ENCODE measurements around the gene RPTN. TPM values are rescaled to one million over a fixed set of nuclear protein-coding genes. Genes with fewer than 3 reads are reported as not detected.
"Not testable (repeated sequence)": the region's sequence is repeated elsewhere in the genome, so short reads cannot be mapped to it uniquely, and the experiment has no call there.

RPTN gene
- total RNA-seq, 2 experiments from 2014 or later: not detected

GRCh38 chr1:152160576-152160975, 1.5 kb upstream of the RPTN start:
- no peak for DNase-seq
- no peak overlapping the region for H3K4me3 Mint-ChIP-seq
- ChIA-PET POLR2A (no interaction called here), CTCF (interaction anchor here (1.2 kb wide), 3 partner anchors 22 to 108 kb away, joined by 3 to 6 read pairs (median 4); no protein-coding TSS in a partner anchor)
- H3K27me3 Mint-ChIP-seq: peaks cover 2% of the 10 kb centered on the region
- H3K4me1 Mint-ChIP-seq (ENCODE audit: low read depth): peaks cover 2% of the 10 kb centered on the region
- no peaks in the 10 kb centered on the region for H3K36me3 Mint-ChIP-seq
- intact Hi-C loops (cut with micrococcal nuclease): no loop called here
- H3K27ac Mint-ChIP-seq: no peak overlapping the region
- H3K9me3 Mint-ChIP-seq: no peaks in the 10 kb centered on the region

DNA sequence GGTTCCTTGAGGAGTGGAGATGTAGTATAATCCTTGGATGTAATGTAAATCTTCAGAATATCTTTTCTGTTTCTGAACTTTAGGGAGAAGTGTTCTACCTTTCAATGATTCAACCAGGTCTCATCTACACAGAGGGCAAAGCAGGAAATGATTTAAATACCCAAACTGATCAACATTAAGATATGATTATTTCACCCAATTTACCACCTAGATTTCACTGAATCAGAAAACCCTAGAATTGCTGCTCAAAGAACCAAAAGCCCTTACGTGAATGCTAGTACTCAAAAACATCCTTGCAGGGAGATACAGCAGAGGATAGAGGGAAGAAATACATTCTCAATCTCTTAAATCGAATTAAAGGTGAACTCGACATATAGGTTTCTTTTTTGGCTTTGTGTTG, 5.0 kb downstream of the RPTN start:
- intact Hi-C loops (cut with micrococcal nuclease): no loop called here
- ChIA-PET POLR2A (no interaction called here), CTCF (interaction anchor here (0.6 kb wide), 1 partner anchor 30 kb away, joined by 3 read pairs; no protein-coding TSS in a partner anchor)
- no peaks in the 10 kb centered on the region for H3K36me3 Mint-ChIP-seq
- no peak overlapping the region for H3K27ac Mint-ChIP-seq
- peaks cover 1% of the 10 kb centered on the region for H3K27me3 Mint-ChIP-seq
- H3K4me1 Mint-ChIP-seq (ENCODE audit: low read depth): peaks cover 8% of the 10 kb centered on the region
- no peak for DNase-seq
- peaks cover 5% of the 10 kb centered on the region for H3K9me3 Mint-ChIP-seq
- H3K4me3 Mint-ChIP-seq: no peak overlapping the region

- no peak for DNase-seq
- CTCF ChIA-PET: interaction anchor here (0.7 to 1.1 kb wide), 4 partner anchors 35 to 308 kb away, joined by 3 read pairs; no protein-coding TSS in a partner anchor
Observed at GRCh38 chr1:152151646-152152045, 7.4 kb downstream of the RPTN start.

GRCh38 chr1:152148981-152149380, 10.0 kb downstream of the RPTN start:
- ChIA-PET POLR2A (no interaction called here), CTCF (interaction anchor here (0.9 to 2.0 kb wide), 5 partner anchors 24 to 309 kb away, joined by 3 to 6 read pairs (median 5); no protein-coding TSS in a partner anchor)
- Mint-ChIP-seq H3K4me3 (no peak overlapping the region), H3K9me3 (peaks cover 29% of the 10 kb centered on the region), H3K4me1 (ENCODE audit: low read depth) (peaks cover 2% of the 10 kb centered on the region), H3K27ac (no peak overlapping the region), H3K36me3 (peaks cover 6% of the 10 kb centered on the region), H3K27me3 (peaks cover 12% of the 10 kb centered on the region)
- no peak for DNase-seq
- intact Hi-C loops (cut with micrococcal nuclease): no loop called here

More at GRCh38 chr1:152151646-152152045, 7.4 kb downstream of the RPTN start:
- Mint-ChIP-seq H3K9me3 (peaks cover 22% of the 10 kb centered on the region), H3K36me3 (peaks cover 4% of the 10 kb centered on the region), H3K4me3 (no peak overlapping the region), H3K27ac (no peak overlapping the region), H3K4me1 (ENCODE audit: low read depth) (peaks cover 8% of the 10 kb centered on the region), H3K27me3 (peaks cover 3% of the 10 kb centered on the region)
- intact Hi-C loops (cut with micrococcal nuclease): no loop called here
- POLR2A ChIA-PET: interaction anchor here (0.6 kb wide), 1 partner anchor 19 kb away, joined by 3 read pairs; no protein-coding TSS in a partner anchor

DNA sequence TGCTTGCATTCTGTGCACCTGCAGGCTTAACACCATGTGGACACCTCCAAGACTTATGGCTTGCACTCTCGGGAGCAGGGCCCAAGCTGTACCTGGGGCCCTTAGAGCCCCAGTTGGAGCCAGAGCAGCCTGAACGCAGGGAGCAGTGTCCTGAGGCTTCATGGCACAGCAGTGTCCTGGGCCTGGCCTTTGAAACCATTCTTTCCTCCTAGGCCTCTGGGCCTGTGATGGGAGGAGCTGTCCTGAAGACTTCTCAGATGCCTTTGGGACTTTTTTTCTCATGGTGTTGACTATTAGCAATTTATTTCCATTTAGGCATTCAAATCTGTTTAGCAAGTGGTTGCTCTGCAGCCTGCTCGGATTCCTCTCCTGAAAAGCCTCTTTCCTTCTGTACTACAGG, 11.0 kb downstream of the RPTN start:
- DNase-seq: no peak
- ChIA-PET CTCF (interaction anchor here (1.7 kb wide), 1 partner anchor 25 kb away, joined by 6 read pairs; no protein-coding TSS in a partner anchor), POLR2A (no interaction called here)
- Mint-ChIP-seq H3K36me3 (peaks cover 6% of the 10 kb centered on the region), H3K4me1 (ENCODE audit: low read depth) (peaks cover 5% of the 10 kb centered on the region), H3K9me3 (peaks cover 29% of the 10 kb centered on the region), H3K27me3 (peaks cover 13% of the 10 kb centered on the region), H3K27ac (no peak overlapping the region), H3K4me3 (no peak overlapping the region)
- intact Hi-C loops (cut with micrococcal nuclease): no loop called here

GRCh38 chr1:152145769-152146168, 13.3 kb downstream of the RPTN start:
- H3K9me3 Mint-ChIP-seq: peaks cover 29% of the 10 kb centered on the region
- H3K27ac Mint-ChIP-seq: no peak overlapping the region
- H3K4me3 Mint-ChIP-seq: no peak overlapping the region
- H3K4me1 Mint-ChIP-seq (ENCODE audit: low read depth): peaks cover 5% of the 10 kb centered on the region
- peaks cover 6% of the 10 kb centered on the region for H3K36me3 Mint-ChIP-seq
- ChIA-PET POLR2A (no interaction called here), CTCF (no interaction called here)
- no peak for DNase-seq
- peaks cover 25% of the 10 kb centered on the region for H3K27me3 Mint-ChIP-seq
- intact Hi-C loops (cut with micrococcal nuclease): no loop called here

DNA sequence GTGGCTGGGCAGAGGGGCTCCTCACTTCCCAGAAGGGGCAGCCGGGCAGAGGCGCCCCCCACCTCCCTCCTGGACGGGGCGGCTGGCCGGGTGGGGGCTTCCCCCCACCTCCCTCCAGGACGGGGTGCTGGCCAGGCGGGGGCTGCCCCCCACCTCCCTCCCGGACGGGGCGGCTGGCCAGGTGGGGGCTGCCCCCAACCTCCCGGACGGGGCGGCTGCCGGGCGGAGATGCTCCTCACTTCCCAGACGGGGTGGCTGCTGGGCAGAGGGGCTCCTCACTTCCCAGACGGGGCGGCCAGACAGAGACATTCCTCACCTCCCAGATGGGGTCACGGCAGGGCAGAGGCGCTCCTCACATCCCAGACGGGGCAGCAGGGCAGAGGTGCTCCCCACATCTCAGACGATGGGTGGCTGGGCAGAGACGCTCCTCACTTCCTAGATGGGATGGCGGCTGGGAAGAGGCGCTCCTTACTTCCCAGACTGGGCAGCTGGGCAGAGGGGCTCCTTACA, 14.3 kb downstream of the RPTN start:
- DNase-seq; H3K4me1 Mint-ChIP-seq (ENCODE audit: low read depth); CTCF ChIA-PET; POLR2A ChIA-PET; intact Hi-C loops (cut with micrococcal nuclease); H3K4me3 Mint-ChIP-seq; H3K27ac Mint-ChIP-seq; H3K36me3 Mint-ChIP-seq: not testable (repeated sequence)
- Mint-ChIP-seq H3K27me3 (peaks cover 29% of the 10 kb centered on the region), H3K9me3 (peaks cover 28% of the 10 kb centered on the region)

DNA sequence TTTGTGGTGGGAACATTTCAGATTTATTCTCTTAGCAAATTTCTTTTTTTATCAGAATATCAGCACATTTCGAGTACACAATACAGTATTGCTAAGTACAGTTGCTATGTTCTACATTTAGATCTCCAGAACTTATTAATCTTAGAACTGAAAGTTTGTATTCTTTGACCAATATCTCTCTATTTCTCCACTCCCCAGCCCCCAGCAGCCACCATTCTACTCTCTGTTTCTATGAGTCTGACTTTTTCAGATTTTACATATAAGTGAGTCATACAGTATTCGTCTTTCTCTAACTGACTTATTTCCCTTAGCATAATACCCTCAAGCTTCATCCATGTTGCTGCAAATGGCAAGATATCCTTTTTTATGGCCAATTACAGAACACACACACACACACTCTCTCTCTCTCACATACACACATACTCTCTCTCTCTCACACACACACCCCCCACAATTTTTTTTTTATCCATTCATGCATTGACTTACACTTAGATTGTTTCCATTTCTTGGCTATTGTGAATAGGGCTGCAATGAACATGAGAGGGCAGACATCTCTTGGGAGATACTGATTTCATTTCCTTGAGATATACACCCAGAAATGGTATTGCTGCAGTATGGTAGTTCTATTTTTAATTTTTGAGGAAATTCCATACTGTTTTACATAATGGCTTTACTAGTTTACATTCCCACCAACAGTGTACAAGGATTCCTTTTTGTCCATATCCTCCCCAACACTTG, 15.7 kb downstream of the RPTN start:
- ChIA-PET CTCF (interaction anchor here (0.6 to 1.5 kb wide), 6 partner anchors 10 to 317 kb away, joined by 3 to 4 read pairs (median 4); no protein-coding TSS in a partner anchor), POLR2A (no interaction called here)
- H3K27ac Mint-ChIP-seq: no peak overlapping the region
- peak; percentile 70 for DNase-seq
- peaks cover 38% of the 10 kb centered on the region for H3K27me3 Mint-ChIP-seq
- H3K4me3 Mint-ChIP-seq: no peak overlapping the region
- peaks cover 3% of the 10 kb centered on the region for H3K36me3 Mint-ChIP-seq
- intact Hi-C loops (cut with micrococcal nuclease): loop anchor here (2.0 kb wide), 3 partner anchors 33 to 317 kb away; no protein-coding TSS in a partner anchor
- H3K9me3 Mint-ChIP-seq: peaks cover 17% of the 10 kb centered on the region
- peaks cover 5% of the 10 kb centered on the region for H3K4me1 Mint-ChIP-seq (ENCODE audit: low read depth)

- Mint-ChIP-seq H3K27ac (no peak overlapping the region), H3K4me3 (no peak overlapping the region), H3K4me1 (ENCODE audit: low read depth) (peaks cover 5% of the 10 kb centered on the region), H3K36me3 (peaks cover 2% of the 10 kb centered on the region), H3K27me3 (peaks cover 41% of the 10 kb centered on the region), H3K9me3 (peaks cover 9% of the 10 kb centered on the region)
- intact Hi-C loops (cut with micrococcal nuclease): loop anchor here (1.0 to 2.0 kb wide), 4 partner anchors 31 to 319 kb away; no protein-coding TSS in a partner anchor
- ChIA-PET CTCF (interaction anchor here (0.6 to 2.7 kb wide), 8 partner anchors 18 to 141 kb away, joined by 3 to 18 read pairs (median 6); partner anchors contain the start of gene RPTN), POLR2A (no interaction called here)
- DNase-seq: peak; percentile 41
Observed at GRCh38 chr1:152141971-152142584, 16.9 kb downstream of the RPTN start.

DNA sequence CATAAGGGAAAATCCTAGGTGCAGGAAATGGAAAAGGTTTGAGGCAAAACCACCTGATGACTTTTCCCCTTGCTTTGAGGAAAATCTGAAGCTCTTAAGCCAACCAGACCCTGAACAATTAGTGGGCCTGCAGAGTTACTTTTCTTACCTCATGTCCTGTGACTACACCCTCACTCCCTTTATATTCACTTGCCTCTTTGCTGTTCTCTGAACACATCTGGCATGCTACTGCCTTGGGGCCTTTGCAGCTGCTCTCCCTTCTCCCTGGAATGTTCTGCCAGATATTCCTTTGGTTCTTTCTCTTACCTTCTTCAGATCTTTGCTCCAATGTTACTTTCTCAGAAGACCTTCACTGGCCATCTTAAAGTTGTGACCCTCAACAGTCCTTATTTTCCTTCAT, 21.8 kb downstream of the RPTN start:
- intact Hi-C loops (cut with micrococcal nuclease): no loop called here
- DNase-seq: no peak
- Mint-ChIP-seq H3K27me3 (peaks cover 35% of the 10 kb centered on the region), H3K27ac (no peak overlapping the region), H3K9me3 (peaks cover 11% of the 10 kb centered on the region), H3K4me1 (ENCODE audit: low read depth) (no peaks in the 10 kb centered on the region), H3K36me3 (no peaks in the 10 kb centered on the region), H3K4me3 (no peak overlapping the region)
- ChIA-PET POLR2A (no interaction called here), CTCF (interaction anchor here (0.7 to 1.8 kb wide), 3 partner anchors 73 to 321 kb away, joined by 3 to 8 read pairs (median 3); no protein-coding TSS in a partner anchor)

GRCh38 chr1:152130186-152130585, 28.8 kb downstream of the RPTN start:
- intact Hi-C loops (cut with micrococcal nuclease): no loop called here
- no peak overlapping the region for H3K27ac Mint-ChIP-seq
- H3K27me3 Mint-ChIP-seq: peaks cover 38% of the 10 kb centered on the region
- H3K4me3 Mint-ChIP-seq: no peak overlapping the region
- H3K9me3 Mint-ChIP-seq: peaks cover 11% of the 10 kb centered on the region
- H3K4me1 Mint-ChIP-seq (ENCODE audit: low read depth): no peaks in the 10 kb centered on the region
- ChIA-PET POLR2A (no interaction called here), CTCF (no interaction called here)
- DNase-seq: no peak
- no peaks in the 10 kb centered on the region for H3K36me3 Mint-ChIP-seq

- POLR2A ChIA-PET: no interaction called here
- intact Hi-C loops (cut with micrococcal nuclease): no loop called here
Observed at GRCh38 chr1:152127673-152128072, 31.4 kb downstream of the RPTN start.

More at GRCh38 chr1:152127673-152128072, 31.4 kb downstream of the RPTN start:
- Mint-ChIP-seq H3K4me3 (no peak overlapping the region), H3K4me1 (ENCODE audit: low read depth) (no peaks in the 10 kb centered on the region), H3K36me3 (no peaks in the 10 kb centered on the region), H3K27ac (no peak overlapping the region), H3K9me3 (peaks cover 5% of the 10 kb centered on the region), H3K27me3 (peaks cover 40% of the 10 kb centered on the region)
- no peak for DNase-seq
- CTCF ChIA-PET: no interaction called here
